Measurements from ENCODE around the gene NUDT15. TPM values are rescaled to one million over a fixed set of nuclear protein-coding genes. Genes with fewer than 3 reads are reported as not detected.

NUDT15 gene
- total RNA-seq = 10 to 100 TPM in 1 of 4 donors, 1 to 10 TPM in 3; 8.7 to 12.0 (median 9.3) TPM
- polyA plus RNA-seq = 10 to 100 TPM; 14.1 to 20.8 (median 17.7) TPM
- long read RNA-seq, donor 1, transcript NUDT15-201 (3 exons, 2,098 nt) = major isoform, 14 of 15 reads
- long read RNA-seq, donor 1, partial matches to known transcripts = 1 of 15 reads
- long read RNA-seq, donor 1, other reads (novel, unspliced or antisense) = 0 of 15 reads
- long read RNA-seq, donor 2, transcript NUDT15-201 (3 exons, 2,098 nt) = major isoform, 23 of 26 reads
- long read RNA-seq, donor 2, partial matches to known transcripts = 2 of 26 reads
- long read RNA-seq, donor 2, other reads (novel, unspliced or antisense) = 1 of 26 reads

GRCh38 chr13:48037346-48038173, at the start of gene NUDT15:
NUDT15 (plus strand) TSS chr13:48037726; CDS start chr13:48037747, 21 bp downstream.
- peak within 1 kb of the TSS; percentile 99 for H3K27ac ChIP-seq
- peak; percentile 93 to 97 for DNase-seq
- 0% methylated on average over 74 to 82 of the region's 82 CpGs for WGBS, 3 donors
- TF ChIP-seq, protein P1, sequence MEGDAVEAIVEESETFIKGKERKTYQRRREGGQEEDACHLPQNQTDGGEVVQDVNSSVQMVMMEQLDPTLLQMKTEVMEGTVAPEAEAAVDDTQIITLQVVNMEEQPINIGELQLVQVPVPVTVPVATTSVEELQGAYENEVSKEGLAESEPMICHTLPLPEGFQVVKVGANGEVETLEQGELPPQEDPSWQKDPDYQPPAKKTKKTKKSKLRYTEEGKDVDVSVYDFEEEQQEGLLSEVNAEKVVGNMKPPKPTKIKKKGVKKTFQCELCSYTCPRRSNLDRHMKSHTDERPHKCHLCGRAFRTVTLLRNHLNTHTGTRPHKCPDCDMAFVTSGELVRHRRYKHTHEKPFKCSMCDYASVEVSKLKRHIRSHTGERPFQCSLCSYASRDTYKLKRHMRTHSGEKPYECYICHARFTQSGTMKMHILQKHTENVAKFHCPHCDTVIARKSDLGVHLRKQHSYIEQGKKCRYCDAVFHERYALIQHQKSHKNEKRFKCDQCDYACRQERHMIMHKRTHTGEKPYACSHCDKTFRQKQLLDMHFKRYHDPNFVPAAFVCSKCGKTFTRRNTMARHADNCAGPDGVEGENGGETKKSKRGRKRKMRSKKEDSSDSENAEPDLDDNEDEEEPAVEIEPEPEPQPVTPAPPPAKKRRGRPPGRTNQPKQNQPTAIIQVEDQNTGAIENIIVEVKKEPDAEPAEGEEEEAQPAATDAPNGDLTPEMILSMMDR (IDR thresholded peaks at IDR 0.05) = peak; percentile 98
- H3K4me1 ChIP-seq = peaks cover 15% of the 10 kb centered on the region
- peaks cover 0 to 19% of the 10 kb centered on the region in 2 donors for H3K36me3 ChIP-seq (ENCODE audit: insufficient read depth in 1 of 2, low read depth in 1 of 2)
- ATAC-seq = peak; percentile 98
- H3K27me3 ChIP-seq (ENCODE audit: insufficient read depth in 3 of 3, low read length in 2 of 3) = no peaks in the 10 kb centered on the region
- intact Hi-C loops (cut with DNase I) = loop anchor here (2.0 to 5.0 kb wide), 3 partner anchors 35 to 57 kb away; partner anchors contain the start of genes MED4 (in 1 of the 2) and SUCLA2 (in 1 of the 2)
- H3K4me3 ChIP-seq = peak within 1 kb of the TSS; percentile 84
- H3K9me3 ChIP-seq = no peaks in the 10 kb centered on the region

DNA sequence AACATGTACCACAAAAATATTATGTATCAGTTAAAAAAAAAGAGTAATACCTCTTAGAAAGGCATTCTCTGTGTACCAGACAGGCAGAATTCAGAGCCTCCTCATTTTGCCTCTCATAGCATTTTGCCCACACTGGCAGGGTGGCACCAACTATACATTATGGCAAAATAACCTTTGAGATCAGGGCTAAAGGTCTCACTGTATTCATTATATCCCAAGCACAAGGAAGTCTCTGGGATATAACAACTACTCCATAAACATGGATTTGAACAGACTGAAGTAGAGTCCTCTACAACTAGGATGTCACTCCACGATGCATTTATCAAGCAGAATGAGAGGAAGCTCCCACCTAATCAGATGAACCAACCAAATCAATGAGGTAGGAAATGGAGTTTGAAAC, 47.1 kb upstream of the NUDT15 start:
- intact Hi-C loops (cut with DNase I) = no loop called here
- WGBS, 3 donors = 39 to 97% (median 90%) methylated on average over 1 of the region's 1 CpG

DNA sequence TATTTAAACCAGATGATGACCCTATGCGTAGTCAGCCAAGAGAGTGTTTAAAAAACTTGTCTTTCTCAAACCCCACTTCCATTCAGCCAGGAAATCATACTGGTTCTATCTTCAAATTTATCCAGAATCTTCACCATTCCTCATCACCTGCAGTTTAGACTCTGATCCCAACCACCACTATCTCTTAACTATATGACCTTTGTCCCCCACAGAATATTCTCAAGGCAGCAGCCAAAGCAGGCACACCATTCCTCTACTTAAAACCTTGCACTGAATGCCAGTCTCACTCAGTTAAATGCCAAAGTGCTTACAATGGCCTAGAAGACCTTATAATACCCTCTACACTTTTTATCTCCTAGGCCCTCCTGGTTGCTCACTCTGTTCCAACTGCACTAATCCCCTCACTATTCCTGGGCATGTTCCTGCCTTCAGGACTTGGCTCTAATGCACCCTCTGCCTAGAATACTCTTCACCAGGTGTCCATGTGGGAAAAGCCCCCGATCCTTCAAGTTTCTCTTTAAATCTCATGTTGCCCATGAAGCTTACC, 46.5 kb upstream of the NUDT15 start:
- no peaks in the 10 kb centered on the region for H3K27me3 ChIP-seq (ENCODE audit: insufficient read depth in 3 of 3, low read length in 2 of 3)
- intact Hi-C loops (cut with DNase I) = no loop called here
- DNase-seq (no peak), ATAC-seq (no peak)
- TF ChIP-seq, protein P1 (IDR thresholded peaks at IDR 0.05) = no peak
- H3K36me3 ChIP-seq (ENCODE audit: insufficient read depth in 1 of 2, low read depth in 1 of 2) = peaks cover 0 to 77% of the 10 kb centered on the region in 2 donors
- WGBS, 3 donors = 69 to 83% (median 79%) methylated on average over 2 of the region's 2 CpGs
- no peaks in the 10 kb centered on the region for H3K4me1 ChIP-seq
- H3K9me3 ChIP-seq = no peaks in the 10 kb centered on the region
- no peak overlapping the region for H3K4me3 ChIP-seq
- H3K27ac ChIP-seq = no peak overlapping the region

More for the DNA sequence above, 47.1 kb upstream of the NUDT15 start:
- DNase-seq (no peak), ATAC-seq (no peak)
- Histone ChIP-seq H3K4me1 (no peaks in the 10 kb centered on the region), H3K27me3 (ENCODE audit: insufficient read depth in 3 of 3, low read length in 2 of 3) (no peaks in the 10 kb centered on the region), H3K9me3 (no peaks in the 10 kb centered on the region), H3K36me3 (ENCODE audit: insufficient read depth in 1 of 2, low read depth in 1 of 2) (peaks cover 0 to 77% of the 10 kb centered on the region in 2 donors), H3K27ac (no peak overlapping the region), H3K4me3 (no peak overlapping the region)
- TF ChIP-seq, protein P1 (IDR thresholded peaks at IDR 0.05) = no peak

- TF ChIP-seq, protein P1 (IDR thresholded peaks at IDR 0.05) = no peak
- no peak for ATAC-seq
- Histone ChIP-seq H3K27ac (no peak overlapping the region), H3K36me3 (ENCODE audit: insufficient read depth in 1 of 2, low read depth in 1 of 2) (peaks cover 0 to 76% of the 10 kb centered on the region in 2 donors), H3K4me3 (no peak overlapping the region), H3K4me1 (no peaks in the 10 kb centered on the region), H3K9me3 (no peaks in the 10 kb centered on the region), H3K27me3 (ENCODE audit: insufficient read depth in 3 of 3, low read length in 2 of 3) (no peaks in the 10 kb centered on the region)
- no peak for DNase-seq
- 76 to 93% (median 85%) methylated on average over 4 of the region's 4 CpGs for WGBS, 3 donors
- intact Hi-C loops (cut with DNase I) = no loop called here
These were observed 45.7 kb upstream of the NUDT15 start for GRCh38 chr13:47991859-47992258.

All from psoas muscle (tissue), 8 donors.